SIG-M5 treated with dmso at 0.1 percent for 504 hours (cell line): ENCODE measurements around the gene USP34.
"Not testable (repeated sequence)": the region's sequence is repeated elsewhere in the genome, so short reads cannot be mapped to it uniquely, and the experiment has no call there.

Source experiments
- DNase-seq: peaks from one replicate; lab custom pipeline; 2025; ENCODE audit not compliant: unreplicated experiment; lab: John Stamatoyannopoulos, UW

USP34 gene

GRCh38 chr2:61194646-61195045 is 276.2 kb downstream of the USP34 start:
- not testable (repeated sequence) for DNase-seq

DNA sequence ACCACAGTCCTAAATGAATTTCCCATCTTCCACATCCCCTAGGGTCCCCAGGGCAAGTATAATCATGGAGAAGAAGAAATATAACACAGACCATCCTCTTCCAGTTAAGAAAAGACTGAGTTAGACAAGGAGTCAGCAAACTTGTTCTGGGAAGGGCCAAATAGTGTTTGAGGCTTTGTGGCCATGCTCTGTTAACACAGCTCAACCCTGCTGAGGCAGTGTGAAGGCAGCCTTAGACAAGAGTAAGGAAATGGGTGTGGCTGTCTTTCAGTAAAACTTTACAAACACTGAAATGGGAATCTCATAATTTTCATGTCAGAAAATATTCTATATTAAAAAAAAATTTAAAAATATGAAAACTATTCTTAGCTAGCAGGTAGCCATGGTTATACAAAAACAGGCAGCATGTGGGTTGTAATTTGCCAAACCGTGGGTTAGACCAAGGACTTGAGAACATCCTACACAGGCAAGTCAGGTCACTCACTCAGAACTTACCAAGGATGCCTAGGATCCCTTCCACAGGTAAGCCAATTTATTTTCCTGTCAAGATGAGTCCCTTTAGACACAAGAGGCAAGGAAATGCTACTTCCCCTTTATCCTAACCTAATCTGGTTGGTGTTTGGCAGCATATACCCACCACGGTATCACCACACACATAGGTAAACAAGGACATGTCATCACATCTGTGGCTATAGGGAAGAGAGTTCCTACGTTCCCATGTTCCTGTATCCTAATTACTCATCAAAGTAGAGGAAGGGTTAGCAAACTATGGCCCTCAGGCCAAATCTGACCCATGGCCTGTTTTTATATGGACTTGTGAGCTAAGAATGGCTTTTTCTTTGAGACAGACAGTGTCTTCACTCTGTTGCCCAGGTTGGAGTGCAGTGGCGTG is 277.0 kb downstream of the USP34 start:
- no peak for DNase-seq

- no peak for DNase-seq
Observed at GRCh38 chr2:61187085-61187484, 283.8 kb downstream of the USP34 start.

- DNase-seq: no peak
Observed at GRCh38 chr2:61185231-61185728, 285.6 kb downstream of the USP34 start.

DNA sequence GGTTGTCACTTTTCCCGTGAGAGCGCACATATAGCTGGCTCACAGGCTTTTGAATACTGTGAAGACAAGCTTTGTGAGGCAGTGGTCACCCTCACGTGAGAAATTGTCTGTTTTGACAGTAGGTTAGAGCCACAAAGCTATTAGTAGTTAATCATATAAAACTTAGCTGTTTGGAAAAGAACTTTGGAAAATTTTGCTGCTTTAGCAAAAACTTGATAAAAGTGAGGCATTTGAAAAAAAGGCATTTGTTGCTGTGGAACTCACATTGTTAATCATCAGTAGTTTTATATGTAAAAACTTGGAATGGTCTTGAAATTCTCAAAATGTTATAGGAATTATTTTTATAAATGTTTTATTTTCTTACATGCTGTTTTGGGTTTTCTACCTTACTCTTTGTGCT is 286.6 kb downstream of the USP34 start:
- no peak for DNase-seq

GRCh38 chr2:61183795-61184194 is 287.1 kb downstream of the USP34 start:
- DNase-seq: no peak

DNA sequence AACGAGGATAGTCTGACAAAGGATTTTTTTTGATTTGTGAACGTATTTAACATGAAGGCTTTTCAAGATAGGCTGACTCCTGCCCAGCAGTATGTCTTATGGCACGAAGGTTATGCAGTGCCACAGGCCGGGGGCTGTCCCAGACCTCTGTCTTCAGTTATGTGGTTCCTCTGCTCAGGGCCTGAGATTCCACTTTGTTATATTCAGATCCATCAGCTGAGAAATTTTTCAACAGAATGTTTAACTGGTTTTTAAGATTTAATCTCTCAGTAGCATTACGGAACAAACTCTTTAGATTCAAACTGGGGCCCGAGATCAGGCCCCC is 288.9 kb downstream of the USP34 start:
- no peak for DNase-seq

DNA sequence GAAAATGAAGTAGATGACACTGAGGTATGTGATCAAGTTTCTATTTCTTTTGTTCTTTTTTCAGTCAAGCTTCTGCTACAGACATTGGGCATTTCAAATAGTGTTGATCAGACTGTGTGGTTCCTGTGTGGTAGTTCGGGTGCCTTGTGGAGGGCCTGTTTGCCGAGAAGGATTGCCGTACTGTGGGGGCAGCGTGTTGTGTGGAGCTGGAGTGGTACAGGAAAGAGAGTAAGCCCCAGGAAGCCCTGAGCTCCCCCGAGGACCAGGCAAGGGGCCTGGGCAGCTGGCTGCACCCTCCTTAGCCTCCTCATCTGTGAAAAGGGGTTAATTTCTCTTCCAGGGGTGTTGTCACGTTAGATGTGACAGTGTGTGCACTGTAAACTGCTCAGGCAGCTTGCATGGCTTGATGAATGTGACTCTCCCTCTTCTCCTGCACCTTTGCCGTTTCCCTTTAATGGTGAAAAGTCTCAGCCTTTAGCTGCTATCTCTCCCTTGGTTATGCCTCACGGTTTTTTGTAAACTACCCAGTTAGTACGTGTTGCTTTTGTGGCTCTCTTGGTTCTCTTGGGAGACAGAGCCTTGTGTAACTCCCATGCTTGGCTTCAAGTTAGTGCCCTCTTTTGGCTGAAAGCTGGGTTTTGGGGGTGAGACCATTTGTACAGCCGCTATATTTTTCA is 289.4 kb downstream of the USP34 start:
- DNase-seq: no peak

DNA sequence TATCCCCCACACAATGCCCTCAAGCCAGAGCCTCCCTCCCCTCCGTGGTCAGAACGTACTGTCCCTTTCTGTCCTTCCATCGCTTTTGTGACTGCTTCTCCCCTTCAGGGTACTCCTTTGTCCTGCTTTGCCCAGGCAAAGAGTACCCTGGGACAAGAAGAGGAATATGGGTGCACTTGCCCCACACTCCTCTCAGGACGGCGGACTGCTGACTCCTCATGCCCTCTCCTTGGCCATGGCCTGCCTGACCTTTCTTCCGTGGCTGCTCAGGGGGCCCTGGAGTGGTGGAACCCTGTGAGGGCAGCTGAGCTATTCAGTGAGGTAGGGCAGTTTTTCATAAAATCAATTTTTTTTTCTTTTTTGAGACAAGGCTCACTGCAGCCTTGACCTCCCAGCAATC is 290.2 kb downstream of the USP34 start:
- no peak for DNase-seq

GRCh38 chr2:61179701-61180639 is 290.9 kb downstream of the USP34 start:
- DNase-seq: no peak

DNA sequence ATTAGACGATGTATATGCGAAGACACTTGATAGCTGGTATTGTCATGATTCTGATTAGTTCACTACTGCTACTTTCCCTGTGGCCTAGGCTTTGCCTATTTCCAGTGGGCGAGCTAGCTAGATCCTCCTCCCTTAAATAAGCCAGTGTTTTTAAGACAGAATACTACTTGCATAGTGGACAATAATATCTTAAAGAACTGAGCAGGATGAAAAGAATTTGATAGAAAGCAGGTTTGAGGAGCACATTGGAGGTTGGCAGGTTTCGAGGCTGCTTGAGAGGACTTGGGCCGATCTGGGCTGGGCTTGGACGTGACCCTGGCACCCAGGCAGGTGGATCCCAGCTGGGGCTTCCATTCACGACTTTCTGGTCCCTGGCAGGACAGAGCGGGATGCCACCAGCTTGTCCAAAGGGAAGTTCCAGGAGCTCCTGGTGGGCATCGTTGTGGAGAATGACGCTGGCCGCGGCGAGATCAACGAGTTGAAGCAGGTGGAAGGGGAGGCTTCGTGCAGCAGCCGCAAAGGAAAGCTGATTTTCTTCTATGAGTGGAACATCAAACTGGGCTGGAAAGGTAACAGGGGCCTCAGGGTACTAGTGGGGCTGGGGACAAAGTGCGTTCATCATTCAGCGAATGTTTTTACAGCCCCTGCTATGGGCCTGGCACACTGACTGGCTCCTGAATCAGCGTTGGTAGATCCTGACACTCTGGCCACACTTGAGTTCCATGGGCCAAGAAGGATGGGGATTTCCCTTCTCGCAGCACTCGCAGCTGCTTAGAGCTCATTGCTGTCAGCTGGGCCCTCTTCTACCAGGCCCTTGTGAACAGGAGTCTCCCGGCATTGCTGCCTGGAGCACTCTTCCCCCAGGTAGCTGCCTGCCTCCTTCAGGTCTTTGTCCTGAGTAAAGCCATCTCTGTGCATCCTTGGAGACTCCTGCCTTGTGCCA is 292.0 kb downstream of the USP34 start:
- no peak for DNase-seq

DNA sequence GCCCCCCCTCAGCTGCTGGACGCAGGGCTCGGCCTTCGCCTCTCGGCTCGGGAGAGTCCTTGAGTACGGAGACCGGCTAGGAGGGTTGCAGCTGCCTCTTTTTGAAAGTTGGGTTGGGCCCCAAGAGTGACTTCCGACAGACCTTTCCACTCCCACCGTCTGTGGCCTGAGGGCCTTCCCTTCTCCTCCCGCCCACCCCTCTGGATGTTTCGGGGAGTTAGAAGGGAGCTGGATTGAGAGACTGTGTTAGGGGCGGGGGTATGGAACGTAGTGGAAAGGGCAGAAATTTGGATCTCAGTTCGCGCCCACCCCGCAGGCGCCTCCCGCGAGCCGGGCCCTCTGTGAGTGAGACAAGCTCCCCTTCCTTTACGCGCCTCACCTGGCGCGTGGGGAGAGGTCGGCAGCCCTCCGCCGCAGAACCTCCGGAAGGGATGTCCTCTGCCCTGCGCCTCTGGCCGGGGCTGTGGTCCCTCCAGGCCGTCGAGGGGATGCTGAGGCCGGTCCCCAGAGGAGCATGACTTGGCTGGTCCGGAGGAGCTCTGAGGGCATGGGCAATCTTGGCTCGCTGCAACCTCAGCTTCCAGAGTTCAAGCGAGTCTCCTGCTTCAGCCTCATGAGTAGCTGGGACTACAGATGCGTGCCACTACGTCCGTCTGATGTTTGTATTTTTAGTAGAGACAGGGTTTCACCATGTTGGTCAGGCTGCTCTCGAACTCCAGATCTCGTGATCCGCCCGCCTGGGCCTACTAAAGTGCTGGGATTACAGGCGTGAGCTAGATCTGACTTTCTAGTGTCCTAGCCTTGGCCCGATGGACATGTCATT is 292.9 kb downstream of the USP34 start:
- no peak for DNase-seq

- peak; percentile 85 for DNase-seq
Observed at GRCh38 chr2:61176755-61177726, 293.8 kb downstream of the USP34 start.

DNA sequence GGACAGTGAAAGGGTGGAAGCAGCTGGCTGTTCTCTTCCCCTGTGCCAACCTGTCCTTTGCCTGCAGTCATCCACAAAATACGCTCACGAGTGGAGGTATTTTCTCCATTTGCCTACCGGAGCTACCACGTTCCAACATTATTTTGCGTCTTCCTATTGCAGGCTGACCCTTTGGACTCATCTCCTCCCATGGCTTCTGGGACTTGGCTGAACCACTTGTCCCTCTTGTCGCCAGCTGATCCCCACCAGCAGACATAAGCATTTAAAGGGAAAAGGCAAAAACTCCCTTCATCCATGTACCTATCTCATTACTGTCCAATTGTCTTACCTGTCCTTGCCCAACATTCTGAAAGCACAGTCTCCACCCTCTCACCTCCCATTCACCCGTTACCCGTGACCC is 295.9 kb downstream of the USP34 start:
- no peak for DNase-seq

DNA sequence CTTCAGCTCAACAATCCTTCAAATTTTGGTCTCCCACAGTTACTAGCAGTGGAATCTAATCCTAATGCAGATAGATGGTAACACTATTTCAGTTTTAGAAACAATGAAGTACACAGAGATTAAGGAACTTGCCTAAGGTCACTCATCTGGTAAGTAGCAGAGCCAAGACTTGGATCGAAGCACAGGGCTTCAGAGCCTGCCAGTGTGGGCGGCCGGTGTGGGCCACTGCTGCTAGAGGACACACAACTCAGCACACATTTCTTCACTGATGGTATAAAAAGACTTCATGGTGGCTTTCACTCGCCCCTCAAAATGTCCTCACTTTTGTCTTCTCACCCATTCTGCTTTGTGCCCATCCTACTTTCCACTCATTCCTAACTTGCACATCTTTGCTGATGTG is 297.8 kb downstream of the USP34 start:
- no peak for DNase-seq

DNA sequence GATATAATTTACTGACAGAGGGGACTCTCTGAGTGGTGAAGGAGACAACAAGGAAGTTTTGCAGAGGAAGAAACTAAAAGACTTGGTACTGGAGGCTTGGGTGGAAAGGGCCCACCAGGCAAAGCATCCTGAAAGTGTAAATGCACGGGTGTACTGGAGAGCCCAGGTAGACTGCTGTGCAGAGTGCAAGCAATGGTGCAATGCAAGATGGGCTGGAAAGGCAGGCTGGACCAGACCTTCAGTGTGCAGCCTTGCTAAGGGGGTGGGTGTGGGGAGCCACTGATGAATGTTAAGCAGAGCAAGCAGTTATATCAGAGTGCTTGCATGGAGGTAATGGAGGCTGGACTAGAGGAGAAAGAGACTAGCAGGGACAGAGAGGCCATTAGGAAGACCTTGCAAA is 298.2 kb downstream of the USP34 start:
- DNase-seq: no peak

GRCh38 chr2:61167579-61167978 is 303.3 kb downstream of the USP34 start:
- DNase-seq: no peak

GRCh38 chr2:61165946-61166345 is 304.9 kb downstream of the USP34 start:
- no peak for DNase-seq
